PC-9 (cell line): ENCODE results near the gene SPHK2.

Experiments
- CTCF ChIP-seq: fragments of 200-600 bp; sonication (generic); conservative IDR thresholded peaks from 2 replicates; pipeline ENCODE4 v1.6.1; 2017; ENCODE audit warnings: mixed run types, antibody characterized with exemption, mild to moderate bottlenecking, moderate library complexity
- EZH2 ChIP-seq: fragments of 200-600 bp; sonication (generic); IDR thresholded peaks from 2 replicates; pipeline ENCODE4 v1.8.0; 2017; ENCODE audit warnings: antibody characterized with exemption, low read depth

- no peak for TF ChIP-seq CTCF
- no peak for TF ChIP-seq EZH2
These were observed 32.4 kb downstream of the SPHK2 start for GRCh38 chr19:48651683-48652048.
